ENCODE measurements around the gene UBA3. TPM values are rescaled to one million over a fixed set of nuclear protein-coding genes. Genes with fewer than 3 reads are reported as not detected.

Gene UBA3
- total RNA-seq: 44.0 and 77.7 TPM in 2 replicates

GRCh38 chr3:69080233-69080920 lies at the start of gene UBA3:
UBA3 (minus strand) TSS chr3:69080365; CDS start chr3:69080353, 12 bp downstream.

DNA sequence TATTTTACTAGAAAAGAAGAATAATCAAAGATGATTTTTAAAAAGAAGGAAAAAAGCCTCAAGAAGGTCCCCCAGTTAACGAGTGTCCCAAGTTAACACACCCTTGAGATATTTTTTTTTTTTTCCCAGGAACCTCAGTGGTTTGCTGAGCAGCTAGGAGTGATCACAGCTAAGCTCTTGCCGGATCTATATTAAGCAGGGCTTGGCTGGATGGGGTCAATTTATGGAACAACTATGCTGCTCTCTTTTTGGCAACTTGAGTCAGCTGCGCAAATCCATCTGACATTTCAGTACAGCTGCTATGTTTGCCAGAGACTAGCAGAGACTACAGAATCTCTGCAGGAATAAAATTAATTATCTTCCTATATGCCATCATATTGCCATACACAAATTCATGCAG lies 42.2 kb upstream of the UBA3 start, which contains the start of gene LMOD3:
Gene LMOD3, minus strand, starts transcription at position 193 of the 400 bp plus-strand sequence. CDS start 209 bp downstream, outside the sequence.

GRCh38 chr3:69084326-69085167 lies 4.4 kb upstream of the UBA3 start, which contains the start of gene ARL6IP5:
ARL6IP5 (plus strand) TSS chr3:69084937; CDS start chr3:69085048, 111 bp downstream.

GRCh38 chr3:69051756-69052471 lies 28.3 kb downstream of the UBA3 start, which contains the start of gene TMF1:
TMF1 (minus strand) TSS chr3:69052333; CDS start chr3:69052086, 247 bp downstream.

GRCh38 chr3:69013253-69014021 lies 66.7 kb downstream of the UBA3 start, which contains the start of gene EOGT:
EOGT (minus strand) TSS chr3:69013684; CDS start chr3:69009846, 3,838 bp downstream.

Other genes with a start within 250 kb of the UBA3 start
- 0.13 TPM in 1 of 2 replicates, not detected in the other for gene TAFA4, start 147.8 kb downstream of the UBA3 start, total RNA-seq
- 12.9 and 24.8 TPM in 2 replicates for gene EOGT, start 66.7 kb downstream of the UBA3 start, total RNA-seq
- 18.0 and 33.5 TPM in 2 replicates for gene TMF1, start 28.0 kb downstream of the UBA3 start, total RNA-seq
- gene ARL6IP5, start 4.6 kb upstream of the UBA3 start, total RNA-seq: 132 and 179 TPM in 2 replicates
- gene LMOD3, start 42.2 kb upstream of the UBA3 start, total RNA-seq: 0.08 TPM in 1 of 2 replicates, not detected in the other

Data from epithelial cell of alveolus of lung (primary cell).